ENCODE data around the gene PTPN9.
"Not testable (repeated sequence)": the region's sequence is repeated elsewhere in the genome, so short reads cannot be mapped to it uniquely, and the experiment has no call there.

PTPN9 gene

GRCh38 chr15:75582943-75583342, 3.8 kb upstream of the PTPN9 start:
- DNase-seq (ENCODE audit: low spot score) = not testable (repeated sequence)

GRCh38 chr15:75578173-75578947, 755 bp downstream of the PTPN9 start:
- DNase-seq (ENCODE audit: low spot score) = peak; percentile 19

GRCh38 chr15:75577401-75578172, 1.5 kb downstream of the PTPN9 start:
- DNase-seq (ENCODE audit: low spot score) = peak; percentile 23

- no peak for DNase-seq (ENCODE audit: low spot score)
Measured at GRCh38 chr15:75573648-75574384, 5.3 kb downstream of the PTPN9 start.

GRCh38 chr15:75570126-75570845, 8.8 kb downstream of the PTPN9 start:
- peak; percentile 9 for DNase-seq (ENCODE audit: low spot score)

GRCh38 chr15:75565062-75565970, 13.8 kb downstream of the PTPN9 start:
- no peak for DNase-seq (ENCODE audit: low spot score)

- DNase-seq (ENCODE audit: low spot score) = no peak
Measured at GRCh38 chr15:75561888-75562287, 17.2 kb downstream of the PTPN9 start.

GRCh38 chr15:75559360-75559759, 19.8 kb downstream of the PTPN9 start:
- DNase-seq (ENCODE audit: low spot score) = not testable (repeated sequence)

- not testable (repeated sequence) for DNase-seq (ENCODE audit: low spot score)
Measured at GRCh38 chr15:75558955-75559354, 20.2 kb downstream of the PTPN9 start.

GRCh38 chr15:75554717-75555116, 24.4 kb downstream of the PTPN9 start:
- no peak for DNase-seq (ENCODE audit: low spot score)

- DNase-seq (ENCODE audit: low spot score) = no peak
Measured at GRCh38 chr15:75553659-75554058, 25.5 kb downstream of the PTPN9 start.

- DNase-seq (ENCODE audit: low spot score) = no peak
Measured at GRCh38 chr15:75551091-75551490, 28.0 kb downstream of the PTPN9 start.

GRCh38 chr15:75545064-75545463, 34.1 kb downstream of the PTPN9 start:
- no peak for DNase-seq (ENCODE audit: low spot score)

GRCh38 chr15:75544359-75544758, 34.8 kb downstream of the PTPN9 start:
- no peak for DNase-seq (ENCODE audit: low spot score)

GRCh38 chr15:75542949-75543545, 36.1 kb downstream of the PTPN9 start:
- DNase-seq (ENCODE audit: low spot score) = not testable (repeated sequence)

GRCh38 chr15:75542386-75542797, 36.7 kb downstream of the PTPN9 start:
- DNase-seq (ENCODE audit: low spot score) = peak; percentile 24

- DNase-seq (ENCODE audit: low spot score) = no peak
Measured at GRCh38 chr15:75538376-75538775, 40.7 kb downstream of the PTPN9 start.

GRCh38 chr15:75533945-75534344, 45.2 kb downstream of the PTPN9 start:
- no peak for DNase-seq (ENCODE audit: low spot score)

- DNase-seq (ENCODE audit: low spot score) = peak; percentile 35
Measured at GRCh38 chr15:75532413-75533250, 46.5 kb downstream of the PTPN9 start.
